HG03175 (cell line): Measurements from ENCODE around the gene CDKN2B-AS1.
A peak's percentile ranks its signal among the peaks of the same experiment; 100 is the strongest.

Experiments
- ATAC-seq: cut with Tn5 transposase; IDR thresholded peaks from one replicate; pipeline ENCODE4 v1.9.1; 2021; ENCODE audit warnings: mild to moderate bottlenecking, moderate library complexity; ENCODE audit not compliant: unreplicated experiment

CDKN2B-AS1 gene

DNA sequence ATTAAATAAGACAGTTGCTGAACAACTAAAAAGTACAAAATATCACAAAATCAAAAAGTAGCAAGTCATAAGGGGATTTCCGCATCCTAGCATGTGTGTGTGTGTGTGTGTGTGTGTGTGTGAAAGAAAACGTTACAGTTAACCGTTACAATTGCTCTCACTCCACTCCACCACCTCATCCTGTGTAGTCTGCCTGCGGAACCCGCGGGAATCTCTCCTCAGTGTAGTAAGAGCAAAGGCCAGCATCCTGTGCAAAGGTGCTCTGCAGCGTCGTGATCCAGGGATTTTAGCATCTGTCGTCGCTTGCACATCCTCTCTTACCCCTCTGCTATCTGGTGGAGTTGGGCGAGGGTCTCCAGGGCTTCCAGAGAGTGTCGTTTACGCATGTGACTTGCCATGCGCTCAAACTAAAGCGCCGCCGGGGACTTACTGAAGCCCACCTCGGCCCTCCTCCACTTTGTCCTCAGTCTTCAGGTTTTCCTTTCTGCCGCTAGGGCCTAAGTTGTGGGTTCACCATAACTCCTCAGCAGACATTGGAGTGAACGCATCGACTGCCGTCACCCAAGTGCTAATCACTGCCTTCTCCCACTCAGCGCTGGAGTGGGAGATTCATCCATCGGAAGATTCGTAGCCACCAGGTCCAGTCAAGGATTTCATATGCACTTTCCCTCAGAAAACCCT, 10.6 kb downstream of the CDKN2B-AS1 start:
- ATAC-seq: no peak

DNA sequence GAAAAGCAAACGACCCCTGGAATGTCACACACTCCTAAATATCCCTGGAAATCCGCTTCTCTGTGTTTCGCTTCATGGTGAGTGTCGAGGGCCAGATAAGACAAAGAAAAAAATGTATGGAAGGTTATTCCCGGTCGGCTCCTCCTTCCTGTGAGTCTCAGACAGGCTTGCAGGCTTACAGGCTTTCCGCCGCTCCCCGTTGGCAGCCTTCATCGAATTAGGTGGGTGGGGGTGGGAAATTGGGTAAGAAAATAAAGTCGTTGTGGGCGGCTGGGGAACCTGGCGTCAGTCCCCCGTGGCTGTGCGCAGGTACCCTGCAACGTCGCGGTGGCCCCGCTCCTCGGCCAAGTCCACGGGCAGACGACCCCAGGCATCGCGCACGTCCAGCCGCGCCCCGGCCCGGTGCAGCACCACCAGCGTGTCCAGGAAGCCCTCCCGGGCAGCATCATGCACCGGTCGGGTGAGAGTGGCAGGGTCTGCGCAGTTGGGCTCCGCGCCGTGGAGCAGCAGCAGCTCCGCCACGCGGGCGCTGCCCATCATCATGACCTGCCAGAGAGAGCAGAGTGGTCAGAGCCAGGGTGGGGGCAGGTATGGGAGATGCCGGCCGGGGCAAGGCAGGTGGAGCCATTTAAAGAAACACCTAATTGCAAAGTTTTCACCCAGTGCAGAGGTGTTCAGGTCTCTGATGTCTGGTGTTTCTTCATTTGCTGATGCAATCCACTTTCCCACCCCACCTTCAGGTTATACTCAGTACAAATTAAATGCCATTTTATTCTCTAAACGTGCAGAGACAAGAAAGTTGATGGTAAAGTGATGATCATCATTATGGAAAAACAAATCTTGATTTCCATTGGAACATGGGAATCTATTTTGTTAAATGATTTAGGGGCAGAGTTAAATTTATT, 11.4 kb downstream of the CDKN2B-AS1 start:
- no peak for ATAC-seq

- no peak for ATAC-seq
Observed at GRCh38 chr9:22008384-22008716, 13.8 kb downstream of the CDKN2B-AS1 start.

GRCh38 chr9:22008717-22009505, 14.3 kb downstream of the CDKN2B-AS1 start, which contains the start of gene CDKN2B:
TSS of gene CDKN2B (minus strand) at chr9:22009305. CDS start at chr9:22008953, 352 bp downstream.
- ATAC-seq: peak; percentile 93

DNA sequence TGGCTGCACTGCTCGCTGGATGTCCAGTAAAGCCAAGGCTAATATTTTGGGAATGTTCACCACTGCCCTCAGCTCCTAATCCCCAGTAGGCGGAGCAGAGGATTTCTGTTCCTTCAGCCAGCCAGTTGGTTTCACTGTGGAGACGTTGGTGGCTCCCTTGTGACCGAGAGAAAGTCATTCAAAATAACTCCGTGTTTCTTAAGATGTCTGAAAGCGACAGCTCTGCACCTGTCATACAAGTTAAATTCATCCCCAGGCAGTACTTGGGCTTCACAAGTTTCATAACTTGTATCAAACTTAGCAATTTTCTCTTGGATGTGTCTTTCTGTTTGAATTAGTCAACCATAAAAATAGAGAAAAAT, 14.9 kb downstream of the CDKN2B-AS1 start:
- peak; percentile 38 for ATAC-seq

GRCh38 chr9:22010866-22011625, 16.5 kb downstream of the CDKN2B-AS1 start:
- ATAC-seq: no peak

GRCh38 chr9:22022396-22022795, 27.8 kb downstream of the CDKN2B-AS1 start:
- no peak for ATAC-seq

- ATAC-seq: no peak
Observed at GRCh38 chr9:22026696-22027095, 32.1 kb downstream of the CDKN2B-AS1 start.

DNA sequence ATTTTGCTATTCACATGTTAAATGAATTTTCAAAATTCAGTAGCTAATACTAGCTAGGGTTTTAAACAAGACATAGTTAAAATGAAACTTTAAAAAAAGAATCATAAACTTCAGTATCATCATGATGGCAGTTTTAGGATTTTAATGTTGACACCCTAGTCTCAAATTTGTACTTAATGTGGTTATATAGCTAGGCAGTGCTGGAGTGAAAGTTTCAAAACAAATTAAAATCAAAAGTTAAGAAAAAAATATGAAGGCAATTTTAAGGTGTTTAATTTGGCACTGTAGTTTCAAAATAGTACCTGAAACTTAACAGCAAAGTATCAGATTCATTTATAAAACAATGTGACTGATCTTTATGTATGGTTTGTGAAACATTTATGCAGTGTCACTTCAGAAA, 33.8 kb downstream of the CDKN2B-AS1 start:
- ATAC-seq: no peak

- ATAC-seq: no peak
Observed at GRCh38 chr9:22029231-22029630, 34.6 kb downstream of the CDKN2B-AS1 start.

DNA sequence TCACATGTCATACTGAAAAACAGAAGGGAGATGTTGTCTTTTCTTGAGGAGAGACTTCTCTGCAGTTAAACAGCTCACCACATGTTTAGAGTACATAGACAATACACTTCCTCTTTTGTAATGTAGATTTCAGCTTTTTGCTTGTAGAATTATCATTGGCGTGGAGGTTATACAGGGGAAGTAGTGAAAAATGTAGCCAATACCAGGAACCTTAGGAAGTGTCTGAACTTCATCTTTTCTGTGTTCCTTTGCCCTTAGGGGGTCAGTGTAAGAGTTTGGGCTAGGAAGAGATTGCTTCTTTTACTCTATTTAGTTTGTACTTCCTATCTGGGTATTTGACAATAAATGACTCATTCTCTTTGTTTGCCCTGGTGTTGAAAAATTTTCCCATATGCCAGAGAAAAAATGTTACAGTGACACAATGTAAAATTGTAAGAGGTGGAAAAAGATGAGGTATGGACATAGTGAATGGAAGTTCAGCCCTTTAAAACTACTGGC, 35.6 kb downstream of the CDKN2B-AS1 start:
- ATAC-seq: peak; percentile 78

DNA sequence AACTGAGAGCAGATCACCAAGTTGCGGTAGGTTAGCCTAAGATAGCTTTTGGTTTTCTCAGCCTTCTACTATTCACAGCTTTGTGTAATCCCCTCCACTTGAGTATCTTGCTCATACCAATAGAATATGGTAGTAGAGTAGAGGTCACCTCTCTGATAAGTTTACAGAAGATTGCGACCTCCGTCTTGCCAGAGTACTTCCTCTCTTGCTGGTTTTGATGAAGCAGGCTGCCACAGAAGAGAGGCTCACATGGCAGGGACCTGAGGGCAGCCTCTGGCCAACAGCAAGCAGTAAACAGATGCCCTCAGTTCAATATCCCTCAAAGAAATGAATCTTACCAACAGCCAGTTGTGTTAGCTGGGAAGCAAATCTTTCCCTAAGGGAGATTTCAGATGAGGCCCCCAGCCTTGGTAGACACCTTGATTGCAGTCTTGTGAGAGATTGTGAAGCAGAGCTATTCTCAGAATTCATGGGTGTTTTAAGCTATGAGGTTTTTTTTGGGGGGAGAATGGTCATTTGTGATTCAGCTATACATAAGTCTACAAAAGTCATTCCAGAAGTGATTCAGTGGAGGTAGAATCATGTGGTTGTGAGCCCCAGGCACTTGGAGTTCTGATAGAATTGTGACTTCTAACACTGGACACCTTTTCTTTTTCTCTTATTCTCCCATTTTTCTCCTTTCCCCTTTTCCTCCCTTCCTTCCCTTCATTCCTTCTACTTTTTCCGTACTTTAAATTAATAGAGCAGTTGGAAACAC, 37.2 kb downstream of the CDKN2B-AS1 start:
- ATAC-seq: no peak

GRCh38 chr9:22033012-22033630, 38.5 kb downstream of the CDKN2B-AS1 start:
- ATAC-seq: no peak

- ATAC-seq: no peak
Observed at GRCh38 chr9:22035591-22036011, 41.0 kb downstream of the CDKN2B-AS1 start.

DNA sequence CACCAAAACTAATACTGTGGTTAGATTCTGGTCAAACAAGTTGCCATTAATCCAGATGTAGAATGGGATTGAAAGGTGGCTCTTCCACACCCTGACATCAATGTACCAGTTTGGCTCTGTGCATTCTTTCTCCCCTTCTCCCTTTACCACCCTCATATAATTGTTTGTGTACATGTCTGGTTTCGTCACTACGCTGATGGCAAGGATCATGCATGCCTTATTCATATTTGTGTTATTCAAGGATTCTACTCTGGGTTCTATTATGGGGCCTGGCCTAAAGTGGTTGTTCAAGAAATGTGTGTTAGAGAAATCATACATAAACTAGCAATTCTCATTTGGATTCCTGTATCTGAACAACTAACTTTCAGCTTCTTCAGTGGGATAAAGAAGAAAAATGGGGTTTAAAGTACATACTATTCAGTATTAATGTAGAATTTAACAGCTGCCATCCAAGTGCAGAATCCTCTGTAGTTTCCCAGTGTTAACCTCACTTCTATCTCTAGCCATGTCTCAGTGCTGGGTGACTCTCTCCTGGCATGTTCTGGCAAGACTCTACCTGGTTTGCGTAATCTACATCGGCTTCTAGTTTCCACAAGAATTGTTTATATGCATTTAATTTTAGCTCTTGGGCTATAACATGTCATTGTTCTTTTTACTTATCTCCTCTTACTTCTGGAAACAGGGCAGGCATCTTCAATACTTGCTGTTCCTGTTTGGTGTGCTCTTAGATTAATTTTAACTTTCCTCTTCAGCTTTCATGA, 42.5 kb downstream of the CDKN2B-AS1 start:
- no peak for ATAC-seq

DNA sequence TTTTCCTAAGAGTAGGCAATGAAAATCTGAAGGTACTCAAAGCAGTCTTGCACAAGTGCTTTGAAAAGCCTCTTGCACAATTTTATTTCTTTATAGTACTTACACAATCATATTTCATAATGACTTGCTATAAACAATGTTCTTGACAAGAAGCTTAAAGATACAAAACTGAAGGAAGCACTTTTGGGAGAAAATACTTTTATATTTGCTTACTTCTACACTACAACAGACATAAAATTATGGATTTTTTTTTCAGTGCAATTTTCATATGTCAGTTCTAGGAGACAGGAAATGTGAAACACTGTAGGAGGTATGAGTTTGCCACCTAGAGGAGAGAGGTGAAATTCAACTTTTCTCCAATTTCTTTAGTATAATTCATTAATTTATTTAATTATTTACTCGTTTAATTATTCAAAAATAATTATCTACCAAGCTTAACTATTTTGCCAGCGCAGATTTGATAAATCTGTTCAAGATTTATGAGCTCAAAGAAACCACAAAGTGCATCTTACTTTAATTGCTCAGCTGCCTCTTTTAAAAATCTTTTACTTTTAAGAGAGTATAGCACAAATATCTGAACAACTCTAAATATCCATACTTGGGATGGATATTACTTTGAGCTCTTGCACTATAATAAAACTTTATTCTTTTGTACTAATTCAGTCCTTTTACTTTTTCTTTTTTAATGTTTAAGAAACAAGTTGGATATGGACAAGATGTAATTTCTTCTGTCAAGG, 43.5 kb downstream of the CDKN2B-AS1 start:
- no peak for ATAC-seq

DNA sequence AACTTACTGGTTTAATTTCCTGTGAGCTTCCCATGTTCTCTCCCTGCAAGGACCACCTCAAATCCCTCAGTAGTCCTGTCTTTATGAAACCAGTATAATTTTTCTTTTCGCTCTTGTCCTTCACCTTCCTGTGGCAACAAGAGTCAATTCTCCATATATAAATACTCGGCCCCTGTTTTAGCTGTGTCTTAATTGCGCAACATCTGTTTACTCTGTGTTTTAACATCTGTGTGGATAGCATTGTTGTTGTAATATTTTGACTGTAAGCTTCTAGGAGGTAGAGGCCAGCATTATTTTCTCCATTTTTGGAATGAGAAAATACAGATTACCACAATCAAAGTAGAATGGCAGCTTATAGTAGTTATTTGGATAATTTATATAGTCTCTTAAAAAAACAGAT, 44.7 kb downstream of the CDKN2B-AS1 start:
- ATAC-seq: no peak

DNA sequence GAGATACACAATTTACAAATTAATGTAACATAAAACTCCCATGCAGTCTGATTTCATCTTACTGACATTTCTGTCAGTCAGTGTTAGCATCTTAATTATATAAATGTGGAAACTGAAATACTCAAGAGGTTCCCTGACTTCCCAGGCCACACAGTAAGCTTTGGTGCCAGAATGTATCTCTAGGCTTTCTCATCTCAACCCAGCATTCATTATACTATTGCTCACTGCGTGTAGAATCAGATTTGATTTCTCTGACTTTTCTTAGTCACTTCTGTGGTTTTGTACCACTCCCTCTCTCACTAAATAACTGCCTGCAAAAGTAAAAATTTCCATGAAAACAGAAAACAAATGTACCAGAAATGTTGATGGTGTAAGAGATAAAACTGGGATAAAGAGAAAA, 46.2 kb downstream of the CDKN2B-AS1 start:
- no peak for ATAC-seq
